Activated CD4-positive, alpha-beta T cell treated with anti-CD3 and anti-CD28 coated beads for 4 hours (primary cell): ENCODE results near the gene BTBD6.

ENCODE experiments used
- DNase-seq, 2 donors: peaks; one replicate each; pipeline ENCODE4 v3.0.0-alpha.2; 2020

Gene BTBD6

DNA sequence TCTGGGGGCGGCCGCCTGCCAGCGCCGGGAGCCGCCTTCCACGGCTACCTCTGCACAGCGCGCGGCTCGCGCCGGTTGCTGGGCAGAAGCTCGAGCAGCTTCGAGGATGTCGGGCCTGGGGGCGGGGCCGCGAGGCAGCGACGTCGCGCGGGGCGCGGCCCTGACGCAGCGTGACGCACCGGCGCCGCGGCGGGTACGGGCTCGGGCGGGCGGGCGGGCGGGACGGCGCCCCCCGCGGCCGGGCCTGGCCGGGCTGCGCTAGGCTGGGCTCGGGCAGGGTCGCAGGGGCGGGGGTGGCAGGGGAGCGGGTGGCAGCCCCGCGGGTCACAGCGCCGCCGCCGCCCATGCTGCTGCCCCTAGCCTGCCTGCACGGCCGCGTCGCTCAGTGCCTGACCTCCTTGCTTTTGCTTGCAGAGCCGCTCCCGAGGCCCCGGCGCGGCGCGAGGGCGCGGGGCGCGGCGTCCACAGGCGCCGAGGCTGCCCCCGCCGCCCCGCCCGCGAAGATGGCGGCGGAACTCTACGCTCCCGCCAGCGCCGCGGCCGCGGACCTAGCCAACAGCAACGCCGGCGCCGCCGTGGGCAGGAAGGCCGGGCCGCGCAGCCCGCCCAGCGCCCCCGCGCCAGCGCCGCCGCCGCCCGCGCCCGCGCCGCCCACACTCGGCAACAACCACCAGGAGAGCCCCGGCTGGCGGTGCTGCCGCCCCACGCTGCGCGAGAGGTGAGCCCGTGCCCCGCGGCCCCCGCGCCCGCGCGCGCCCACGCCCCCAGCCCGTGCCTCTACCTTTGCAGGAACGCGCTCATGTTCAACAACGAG is at the start of gene BTBD6:
BTBD6 (plus strand) TSS at position 166 of the 814 bp plus-strand sequence; CDS start at position 345, 179 bp downstream.
- DNase-seq: peak; percentile 81 to 85

DNA sequence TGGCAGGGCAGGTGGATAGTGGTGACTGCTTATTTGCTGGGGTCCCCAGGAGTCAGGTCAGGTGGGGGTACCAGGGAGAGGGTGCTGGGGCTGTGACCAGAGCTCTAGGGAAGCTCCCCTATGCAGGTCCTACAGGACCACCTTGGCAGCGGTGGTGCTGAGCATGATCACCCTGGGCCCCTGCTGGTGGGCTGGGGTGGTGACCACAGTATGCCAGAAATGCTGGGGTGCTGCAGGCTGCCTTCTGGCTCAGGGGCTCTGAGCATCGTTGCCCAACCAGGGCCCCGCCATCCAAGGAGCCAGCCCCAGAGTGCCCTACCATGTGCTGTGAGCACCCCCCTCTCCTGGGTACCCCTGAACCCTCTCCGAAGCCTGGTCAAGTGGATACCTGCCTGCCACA is 49.7 kb upstream of the BTBD6 start:
- no peak for DNase-seq

DNA sequence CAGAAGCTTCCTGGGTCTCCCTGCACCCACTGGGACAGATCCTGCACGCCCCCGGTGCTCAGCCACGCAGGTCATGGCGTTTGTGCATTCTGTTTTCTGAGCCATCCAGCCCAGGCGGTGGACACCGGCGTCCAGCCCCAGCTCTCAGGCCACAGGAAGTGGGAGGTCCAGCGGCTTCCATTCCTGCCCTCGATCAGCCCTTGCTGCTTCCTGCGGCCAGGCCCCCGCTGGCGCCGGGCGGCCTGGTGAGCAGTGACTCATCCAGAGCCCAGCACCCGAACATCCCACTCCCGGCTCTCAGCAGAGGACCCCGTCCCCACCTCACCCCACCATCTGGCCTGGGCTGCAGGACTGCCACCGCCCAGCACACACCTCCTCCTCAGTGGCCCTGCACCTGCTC is 49.2 kb upstream of the BTBD6 start:
- DNase-seq: no peak

DNA sequence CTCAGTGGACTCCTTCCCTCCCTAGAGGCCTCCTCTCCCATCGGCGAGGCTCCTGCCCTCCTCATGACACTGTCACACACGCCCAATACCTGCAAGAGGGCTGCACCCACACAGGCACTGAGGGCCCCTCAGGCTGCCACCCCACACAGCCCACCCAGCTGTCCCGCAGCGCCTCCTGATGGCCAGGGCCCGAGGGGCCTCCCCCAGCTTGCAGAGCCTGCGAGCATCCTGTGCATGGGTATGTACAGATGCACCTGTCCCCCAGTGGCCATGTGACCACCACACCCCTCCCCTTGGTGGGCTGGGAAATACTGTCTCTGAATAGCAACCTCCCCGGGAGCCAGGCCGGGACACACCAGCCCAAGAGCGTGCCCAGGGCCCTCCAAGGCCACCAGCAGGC is 48.3 kb upstream of the BTBD6 start:
- no peak for DNase-seq

DNA sequence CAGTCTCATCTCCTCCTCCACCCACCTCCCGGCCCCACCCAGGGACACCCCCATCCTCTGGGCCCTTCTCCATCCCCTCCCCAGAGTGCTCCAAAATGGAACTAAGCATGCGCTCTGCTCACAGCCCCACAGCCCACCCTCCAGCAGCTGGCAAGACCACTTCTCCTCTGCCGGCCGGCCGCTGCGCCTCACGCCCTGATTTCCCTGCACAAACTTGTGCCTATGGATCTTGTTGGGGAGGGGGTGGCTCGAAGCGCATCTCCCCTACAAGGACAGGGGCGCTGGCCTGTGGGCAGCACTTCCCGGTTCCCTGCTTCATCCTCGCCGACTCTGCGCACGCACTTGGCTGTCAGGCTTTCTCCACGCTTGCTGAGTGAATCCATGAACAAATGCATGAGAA is 47.7 kb upstream of the BTBD6 start:
- DNase-seq: no peak

DNA sequence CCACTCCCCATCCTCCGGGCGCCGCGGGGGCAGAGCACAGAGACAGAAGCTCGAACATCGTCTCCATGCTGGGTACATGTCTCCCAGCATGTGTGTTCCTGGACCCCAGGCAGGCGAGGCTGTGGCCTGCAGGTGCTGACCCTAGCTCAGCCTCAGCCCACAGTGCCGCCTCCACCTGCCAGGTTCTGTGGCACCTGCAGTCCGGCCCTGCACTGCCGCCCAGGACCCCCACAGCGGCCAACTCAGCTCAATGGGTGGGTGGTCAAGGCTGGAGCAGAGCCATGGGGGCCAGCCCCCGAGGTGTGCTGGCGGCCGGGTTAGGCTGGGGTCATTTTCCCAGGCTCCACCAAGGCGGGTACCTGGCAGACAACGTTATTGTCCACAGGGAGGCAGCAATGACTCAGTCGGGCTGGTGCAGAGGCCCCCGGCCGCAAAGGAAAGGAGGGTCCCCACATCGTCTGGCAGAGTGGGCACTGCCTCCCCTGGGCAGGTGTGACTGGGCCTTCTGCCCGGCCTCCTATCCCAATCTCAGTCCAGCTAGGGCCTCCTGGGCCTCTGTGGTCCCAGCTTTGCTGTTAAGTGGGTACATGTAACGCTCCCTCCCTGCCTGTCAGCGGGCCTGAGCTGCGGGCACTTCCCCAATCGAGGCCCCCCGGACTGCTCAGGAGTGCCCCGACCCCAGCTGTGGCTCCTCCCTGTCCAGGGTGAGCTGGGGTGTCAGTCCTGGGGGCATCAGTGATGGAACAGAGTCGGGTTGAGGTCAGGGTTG is 47.0 kb upstream of the BTBD6 start:
- DNase-seq: no peak

DNA sequence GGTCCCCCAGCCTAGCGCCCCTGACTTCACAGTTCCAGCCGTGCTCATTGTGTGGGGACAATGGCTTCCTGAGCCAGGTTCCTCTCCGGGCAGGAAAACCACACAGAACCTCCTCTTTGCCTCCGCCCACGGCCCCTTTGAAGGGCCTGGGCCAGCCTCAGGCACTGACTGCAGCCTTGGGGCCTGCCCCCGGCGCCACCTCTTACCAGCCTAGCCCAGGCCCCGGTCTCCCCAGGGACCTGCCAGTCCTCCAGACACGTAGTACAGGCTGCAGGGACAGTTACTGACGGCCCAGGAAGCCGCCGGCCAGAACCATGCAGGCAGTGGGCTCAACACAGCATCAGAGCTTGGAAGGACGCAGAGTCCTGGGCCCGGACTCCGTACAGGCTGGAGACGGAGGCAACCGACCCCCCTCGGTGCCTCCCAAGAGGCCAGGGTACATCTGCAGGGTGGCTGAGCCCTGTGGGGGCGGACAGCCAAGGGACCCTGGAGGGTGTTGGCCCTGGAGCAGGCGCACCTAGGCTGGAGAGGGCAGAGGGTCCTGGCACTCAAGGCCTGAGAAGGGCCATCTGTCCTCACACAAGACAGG is 46.3 kb upstream of the BTBD6 start:
- DNase-seq: peak in 1 of 2 donors; percentile 24

DNA sequence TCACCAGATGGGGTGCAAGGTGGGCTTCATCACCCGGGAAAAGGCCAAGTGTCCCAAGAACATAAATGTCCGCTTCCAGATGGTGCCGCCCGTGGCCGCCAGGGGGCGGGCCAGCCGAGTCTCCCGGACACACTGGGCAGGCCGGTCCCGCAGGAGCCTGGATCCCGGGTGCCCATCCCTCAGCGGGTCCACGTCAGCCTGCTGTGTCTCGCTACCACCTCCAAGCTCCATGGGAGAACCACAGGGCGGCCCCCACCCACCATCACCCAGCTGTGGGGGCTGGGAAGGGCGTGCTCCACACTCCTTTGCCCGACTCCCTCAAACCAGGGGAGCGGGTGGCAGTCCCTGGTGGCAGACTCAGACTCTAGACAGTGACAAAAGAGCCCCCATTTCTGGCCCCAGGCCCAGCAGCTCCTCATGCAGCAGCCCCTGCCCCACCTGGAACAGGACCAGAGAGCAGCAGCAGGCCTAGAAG is 45.2 kb upstream of the BTBD6 start:
- DNase-seq: peak; percentile 53 to 62

DNA sequence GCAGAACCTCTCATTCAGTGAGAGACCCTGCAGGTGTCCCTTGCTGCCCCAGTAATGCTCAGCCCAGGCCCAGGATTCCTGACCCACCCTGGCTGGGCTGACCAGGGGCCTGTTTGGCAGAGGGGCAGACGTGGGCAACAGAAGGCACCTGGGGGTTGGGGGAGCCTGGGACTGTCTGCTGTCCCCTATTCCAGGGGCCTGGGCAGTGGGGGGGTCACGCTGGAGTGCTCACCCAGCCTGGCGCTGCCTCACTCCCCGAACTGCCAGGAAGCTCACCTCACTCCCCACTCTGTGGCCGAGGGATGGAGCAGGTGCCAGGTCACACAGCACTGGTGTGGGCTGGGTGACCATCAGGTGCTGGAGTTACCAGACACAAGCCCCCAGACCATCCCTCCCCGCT is 44.6 kb upstream of the BTBD6 start:
- no peak for DNase-seq

DNA sequence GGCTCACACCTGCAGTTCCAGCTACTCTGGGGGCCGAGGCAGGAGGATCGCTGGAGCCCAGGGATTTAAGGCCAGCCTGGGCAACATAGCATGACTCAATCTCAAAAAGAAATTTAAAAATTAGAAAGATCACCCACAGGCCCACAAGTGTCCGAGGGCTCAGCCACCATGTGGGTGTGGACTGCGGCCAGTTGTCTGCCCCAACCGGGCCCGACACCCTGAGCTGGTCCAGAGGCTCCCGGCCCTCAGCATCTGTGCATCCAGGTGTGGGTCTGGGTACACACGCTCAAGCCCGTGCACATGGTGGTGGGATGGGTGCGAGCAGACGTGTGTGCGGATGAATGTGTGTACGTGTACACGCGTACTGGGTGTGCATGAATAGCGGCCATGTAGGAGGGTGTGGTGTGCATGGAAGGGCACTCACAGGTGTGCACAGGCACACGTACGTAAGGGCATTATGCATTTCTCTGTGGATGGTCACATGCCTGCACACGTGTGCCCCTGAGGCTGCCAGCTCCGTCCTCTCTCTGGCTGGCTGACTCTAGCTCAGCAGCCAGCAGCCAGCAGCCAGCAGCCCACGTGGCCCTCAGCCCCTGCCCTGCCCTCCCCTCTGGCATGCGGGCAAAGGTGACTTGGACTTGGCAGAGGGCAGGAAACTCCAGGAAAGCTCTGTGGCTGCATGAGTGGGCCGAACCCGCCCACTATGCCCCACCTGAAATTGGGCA is 44.0 kb upstream of the BTBD6 start:
- DNase-seq: no peak

DNA sequence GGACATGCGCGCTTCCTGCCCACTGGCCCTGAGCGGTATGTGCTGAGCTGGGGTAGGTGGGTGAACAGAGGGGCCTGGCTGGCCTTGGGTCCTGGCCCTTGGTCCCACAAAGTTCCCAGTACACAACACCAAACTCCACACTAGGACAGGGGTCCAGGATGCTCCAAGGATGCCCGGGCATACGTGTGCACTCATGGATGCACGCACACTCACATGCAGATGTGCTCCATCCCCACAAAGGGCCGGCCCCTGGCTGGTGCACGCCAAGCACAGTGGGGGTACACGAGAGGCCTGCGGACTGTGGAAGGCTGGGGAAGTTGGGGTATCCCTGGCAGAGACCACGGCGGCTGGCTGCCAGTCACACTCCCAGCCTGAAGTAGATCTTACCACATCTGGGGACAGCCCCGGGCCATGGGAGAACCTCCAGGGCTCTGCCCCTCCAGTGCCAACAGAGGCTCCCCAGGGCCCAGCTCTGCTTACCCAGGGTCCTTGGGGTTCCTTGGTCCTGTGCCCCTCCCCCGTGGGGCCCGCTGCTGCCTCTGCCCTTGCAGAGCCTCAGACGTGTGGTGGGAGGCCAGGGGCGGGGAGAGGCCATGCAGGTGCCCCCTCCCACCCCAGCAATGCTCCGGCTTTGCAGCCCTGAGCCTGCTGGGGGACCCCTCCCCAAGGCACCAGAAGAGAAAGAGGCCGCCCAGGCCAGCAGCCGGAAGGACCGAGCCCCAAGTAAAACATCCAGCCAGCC is 43.2 kb upstream of the BTBD6 start:
- DNase-seq: no peak

DNA sequence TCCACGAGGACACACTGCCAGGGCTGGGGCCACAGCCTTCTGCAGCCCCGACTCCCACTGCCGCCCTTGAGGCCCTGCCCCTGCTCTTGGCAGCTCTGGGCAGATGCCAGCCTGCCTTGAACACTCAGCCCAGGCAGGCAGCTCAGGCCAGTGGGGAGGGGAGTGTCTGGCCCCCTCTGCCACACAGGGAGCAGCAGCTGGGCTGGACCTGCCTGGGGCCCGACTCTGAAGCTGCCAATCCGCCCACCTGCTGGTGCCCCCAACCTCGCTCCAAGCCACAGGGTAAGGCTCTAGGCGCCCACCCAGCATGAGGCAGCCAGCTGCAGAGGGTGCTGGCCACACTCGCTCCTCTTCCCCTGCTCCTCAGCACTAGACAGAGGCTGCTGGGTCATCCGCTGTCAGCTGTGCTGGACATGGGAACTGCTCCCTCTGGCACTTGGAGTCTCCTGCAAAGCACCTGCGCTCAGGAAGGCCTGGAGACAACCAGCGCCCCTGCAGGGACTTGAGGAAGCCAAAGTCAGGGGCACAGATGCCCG is 42.6 kb upstream of the BTBD6 start:
- DNase-seq: no peak

DNA sequence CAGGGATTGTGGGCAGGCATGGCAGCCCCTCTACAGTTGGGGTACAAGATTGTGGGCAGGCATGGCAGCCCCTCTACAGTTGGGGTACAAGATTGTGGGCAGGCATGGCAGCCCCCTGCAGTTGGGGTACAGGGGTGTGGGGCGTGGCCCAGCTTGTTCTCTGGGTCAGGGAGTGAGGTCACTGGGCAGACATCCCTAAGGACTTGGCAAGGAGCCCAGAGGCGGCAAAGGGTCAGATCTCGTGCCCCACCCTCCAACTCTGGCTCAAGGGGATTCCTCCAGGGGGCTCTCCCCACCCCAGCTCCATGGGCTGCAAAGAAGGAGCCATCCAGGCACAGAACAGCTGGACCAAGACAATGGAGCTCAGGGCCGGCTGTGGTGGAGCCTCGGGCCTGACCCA is 41.5 kb upstream of the BTBD6 start:
- DNase-seq: no peak

DNA sequence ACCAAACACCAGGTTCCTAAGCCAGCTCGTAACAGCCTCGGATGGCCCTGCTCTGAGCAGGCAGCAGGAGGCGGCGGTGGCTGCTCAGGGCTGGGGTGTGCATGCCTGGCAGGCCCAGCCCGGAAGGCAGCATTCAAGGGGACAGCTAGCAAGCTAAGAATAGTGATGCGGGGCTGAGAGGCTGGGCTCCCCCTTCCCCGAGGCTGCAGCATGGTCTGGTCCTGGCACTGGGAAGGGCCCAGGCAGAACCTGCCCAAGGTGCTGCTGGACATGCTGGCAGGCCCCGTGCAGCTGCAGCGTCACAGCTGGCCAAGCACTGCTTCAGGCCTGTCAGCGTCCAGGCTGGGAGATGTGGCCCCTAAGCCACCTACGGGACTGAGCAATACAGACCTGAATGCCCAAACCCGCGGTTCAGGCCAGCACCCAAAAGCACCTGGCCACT is 40.9 kb upstream of the BTBD6 start:
- no peak for DNase-seq

DNA sequence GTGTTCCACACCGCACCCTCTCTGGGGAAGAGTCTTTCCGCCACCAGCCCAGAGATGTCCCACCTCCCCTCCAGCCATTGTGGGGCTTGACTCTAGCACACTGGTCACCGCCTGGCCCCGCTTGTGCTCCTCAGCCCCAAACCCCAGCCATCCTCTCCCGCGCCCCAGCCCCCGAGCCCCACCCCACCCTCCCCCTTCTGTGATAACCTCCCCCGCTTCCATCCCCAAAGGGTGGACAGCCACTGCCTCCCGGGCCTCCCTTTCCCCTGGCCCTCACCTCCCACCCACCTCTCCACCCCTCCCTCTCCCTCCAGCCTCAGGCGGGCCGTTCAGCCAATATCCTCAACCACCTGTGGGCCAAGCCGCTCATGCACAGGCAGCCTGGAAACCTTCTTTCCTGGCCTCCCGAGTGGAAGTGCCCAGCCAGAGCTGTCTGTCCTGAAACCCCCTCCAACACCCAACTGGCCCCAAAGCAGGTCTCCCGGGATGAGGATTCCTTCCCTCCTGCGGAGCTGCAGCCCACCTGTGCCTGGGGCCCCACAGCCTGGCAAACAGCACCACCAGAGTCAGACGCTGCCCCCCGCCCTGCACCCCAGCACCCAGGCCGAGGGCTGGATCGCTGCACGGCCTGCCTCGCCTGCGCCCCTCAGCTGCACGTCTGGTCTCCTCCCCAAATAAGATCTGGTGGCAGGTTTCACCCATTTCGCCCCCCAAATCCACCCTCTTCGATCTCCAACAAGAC is 40.2 kb upstream of the BTBD6 start:
- DNase-seq: no peak

DNA sequence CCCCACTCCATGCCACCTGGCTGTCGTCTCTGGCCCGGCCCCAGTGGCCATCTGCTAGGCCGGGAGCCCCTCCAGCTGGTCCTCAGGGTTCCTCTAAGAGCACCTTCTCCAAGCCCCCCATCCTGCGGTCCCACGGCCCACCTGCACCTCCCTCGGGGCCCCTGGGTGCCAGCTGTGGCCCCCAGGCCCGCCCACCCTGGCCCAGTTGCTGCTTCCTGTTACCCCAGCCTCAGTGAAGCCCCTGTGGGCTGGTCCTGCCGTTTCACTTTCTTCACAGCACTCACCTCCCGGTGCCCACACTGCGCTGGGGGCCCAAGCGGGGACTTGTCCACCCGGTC is 39.6 kb upstream of the BTBD6 start:
- no peak for DNase-seq

DNA sequence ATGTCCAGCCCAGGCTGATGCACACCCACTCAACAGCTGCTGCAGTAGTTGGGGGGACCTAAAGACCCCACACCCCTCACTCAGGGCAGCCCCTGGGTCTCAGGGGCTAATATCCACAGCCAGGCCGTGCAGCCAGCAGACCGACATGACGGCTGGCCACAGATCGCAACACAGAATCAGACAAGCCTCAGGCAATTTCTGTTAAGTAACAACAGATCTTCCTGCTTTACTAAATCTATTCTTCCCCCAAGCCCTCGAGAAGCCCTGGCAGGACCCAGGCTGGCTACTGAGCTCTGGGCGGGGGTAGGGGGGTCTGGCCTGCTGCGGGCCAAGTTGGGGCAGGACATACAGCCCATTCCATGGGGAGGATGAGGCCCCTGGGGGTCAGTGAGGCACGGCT is 39.2 kb upstream of the BTBD6 start:
- no peak for DNase-seq

DNA sequence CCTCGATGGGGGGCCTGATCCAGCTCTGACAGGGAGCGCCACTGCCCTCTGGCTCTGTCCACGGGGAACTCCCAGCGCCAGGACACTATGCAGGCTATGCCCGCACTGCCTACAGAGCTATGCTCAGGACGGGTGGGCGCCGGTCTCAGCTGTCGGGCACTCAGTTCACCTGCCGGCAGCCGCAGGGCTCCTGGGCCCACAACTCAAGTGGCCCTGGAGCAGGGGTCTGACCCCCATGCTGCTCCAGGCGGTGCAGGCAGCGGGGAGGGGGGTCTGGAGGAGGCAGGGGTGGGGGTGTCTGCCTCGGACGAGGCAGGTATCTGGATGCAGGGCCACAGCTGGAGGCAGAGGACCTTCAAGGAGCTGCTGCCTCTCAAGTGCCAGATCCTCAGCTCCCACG is 38.7 kb upstream of the BTBD6 start:
- no peak for DNase-seq

DNA sequence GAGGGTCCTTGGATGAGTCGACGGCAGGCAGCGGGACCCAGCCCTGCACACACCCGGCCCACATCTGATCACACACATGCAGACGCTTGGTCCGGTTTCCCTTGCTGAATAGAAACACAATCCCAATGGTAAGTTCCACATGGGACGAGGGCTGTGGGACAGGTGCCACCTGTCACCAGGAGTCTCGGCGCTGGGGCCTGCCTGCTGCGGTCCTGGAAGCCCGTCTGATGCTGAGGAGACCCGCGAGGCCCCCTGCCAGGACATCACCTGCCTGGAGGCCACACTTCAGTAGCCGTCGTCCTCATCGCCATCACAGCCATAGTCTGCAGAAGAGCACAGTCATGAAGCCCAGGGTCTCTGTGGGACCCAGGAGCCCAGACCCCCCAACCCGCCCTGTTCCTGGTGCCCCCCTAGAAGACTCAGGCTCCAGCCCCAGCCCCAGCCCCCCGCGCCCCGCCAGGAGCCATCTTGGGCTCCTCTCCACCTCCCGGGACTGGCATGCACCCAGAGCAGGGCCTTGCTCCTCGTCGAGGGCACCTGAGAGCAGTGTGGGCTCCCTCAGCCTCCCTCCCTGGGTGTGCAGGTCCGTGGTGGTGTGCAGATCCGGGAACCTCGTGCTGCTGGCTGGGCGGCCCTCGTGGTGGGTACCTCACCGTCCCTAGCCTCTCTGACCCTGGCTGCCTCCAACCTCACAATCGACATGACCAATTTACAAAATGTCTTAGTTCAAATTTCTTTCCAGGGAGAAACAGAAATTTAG is 37.9 kb upstream of the BTBD6 start:
- no peak for DNase-seq

DNA sequence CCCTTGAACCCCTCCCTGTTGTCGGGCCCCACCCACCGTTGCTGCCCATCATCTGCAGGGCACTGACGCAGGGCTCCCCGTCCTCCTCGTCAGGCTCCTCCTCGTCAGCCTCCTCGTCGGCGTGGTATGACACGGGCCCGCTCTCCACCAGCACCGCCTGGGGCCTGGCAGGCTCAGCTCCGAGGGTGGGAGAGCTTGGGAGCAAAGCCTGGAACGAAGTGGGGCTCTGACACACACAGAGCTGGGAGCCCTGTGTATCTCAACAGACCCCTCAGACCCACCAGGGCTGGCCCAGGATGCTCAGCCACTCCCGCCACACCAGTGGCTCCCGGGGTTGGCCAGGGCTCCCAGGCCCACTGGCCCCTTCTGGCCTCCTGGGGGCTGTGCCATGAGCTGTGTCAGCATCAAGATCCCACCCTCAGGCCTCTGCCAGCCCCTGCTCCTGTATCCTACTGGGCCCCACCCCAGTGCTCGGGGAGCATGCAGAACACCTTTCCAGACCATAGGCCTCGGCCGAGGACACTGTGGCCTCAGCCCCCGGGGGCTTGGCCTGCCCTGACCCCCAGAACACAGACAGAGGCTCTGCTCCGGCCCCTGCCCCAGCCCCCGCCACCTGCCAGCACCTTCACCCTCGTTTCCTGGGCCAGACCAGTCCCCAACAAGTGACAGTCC is 37.1 kb upstream of the BTBD6 start:
- no peak for DNase-seq
